Naive thymus-derived CD4-positive, alpha-beta T cell (primary cell): ENCODE data around the gene OR10R2. TPM values are rescaled to one million over a fixed set of nuclear protein-coding genes. Genes with fewer than 3 reads are reported as not detected.
"Not testable (repeated sequence)": the region's sequence is repeated elsewhere in the genome, so short reads cannot be mapped to it uniquely, and the experiment has no call there.

Source experiments
- ATAC-seq: fragments of 150-1000 bp; cut with Tn5 transposase; 2 replicates; pipeline ENCODE4 v1.10.0; 2021; ENCODE audit warnings: mild to moderate bottlenecking, moderate library complexity
- CTCF ChIA-PET: fragments of 350-600 bp; sonication (Branson Sonifier 250); formaldehyde crosslinking; loops from one replicate; lab custom pipeline; 2021; ENCODE audit warnings: antibody characterized with exemption; lab: Charles Lee
- POLR2A ChIA-PET: fragments of 350-600 bp; sonication (Branson Sonifier 250); formaldehyde crosslinking; loops from one replicate; lab custom pipeline; 2021; ENCODE audit warnings: antibody characterized with exemption, inconsistent platforms; lab: Charles Lee
- DNase-seq, 9 donors: peaks; one replicate each; pipeline versions ENCODE4 v3.0.0 to v3.0.0-alpha.2; 2020 to 2022; ENCODE audit warnings: mixed read lengths in 1 of 9
- H3K27ac ChIP-seq: one replicate; pipeline ENCODE4 v1.7.0; 2013; ENCODE audit warnings: mild to moderate bottlenecking, low read depth, low read length, moderate library complexity
- H3K27me3 ChIP-seq, 2 donors: one replicate each; pipeline ENCODE4 v1.7.0; 2013; ENCODE audit warnings: low read length in 2 of 2, mild to moderate bottlenecking in 2 of 2, moderate library complexity in 2 of 2; ENCODE audit not compliant: control insufficient read depth in 2 of 2, insufficient read depth in 2 of 2
- H3K36me3 ChIP-seq, 3 experiments: 1 replicate in 2 of 3; 2 replicates in 1 of 3; pipeline ENCODE4 v1.7.0; 2013; ENCODE audit warnings: low read length in 3 of 3, mild to moderate bottlenecking in 3 of 3, moderate library complexity in 1 of 3; ENCODE audit not compliant: insufficient read depth in 3 of 3, control insufficient read depth in 2 of 3
- H3K4me1 ChIP-seq, 2 donors: one replicate each; pipeline ENCODE4 v1.7.0; 2013; ENCODE audit warnings: low read length in 2 of 2, mild to moderate bottlenecking in 2 of 2, moderate library complexity in 1 of 2; ENCODE audit not compliant: control insufficient read depth in 2 of 2, insufficient read depth in 2 of 2
- H3K4me3 ChIP-seq: 2 replicates; pipeline ENCODE4 v1.7.0; 2013; ENCODE audit warnings: mild to moderate bottlenecking, low read length
- H3K9me3 ChIP-seq, 3 experiments: 1 replicate in 2 of 3; 2 replicates in 1 of 3; pipeline ENCODE4 v1.7.0; 2013; ENCODE audit warnings: low read length in 3 of 3; ENCODE audit not compliant: control insufficient read depth in 2 of 3
- H3K27ac Mint-ChIP-seq, 9 donors: one replicate each; pipeline ENCODE4 v1.8.0; 2020 to 2022; ENCODE audit warnings: mixed read lengths in 9 of 9, mild to moderate bottlenecking in 8 of 9, moderate library complexity in 5 of 9, inconsistent platforms in 2 of 9
- H3K27me3 Mint-ChIP-seq, 5 donors: one replicate each; pipeline ENCODE4 v1.8.0; 2021 to 2022; ENCODE audit warnings: mixed read lengths in 5 of 5, mild to moderate bottlenecking in 1 of 5
- H3K36me3 Mint-ChIP-seq, 5 donors: one replicate each; pipeline ENCODE4 v1.8.0; 2020 to 2022; ENCODE audit warnings: mixed read lengths in 5 of 5, mild to moderate bottlenecking in 3 of 5, inconsistent platforms in 1 of 5
- H3K4me1 Mint-ChIP-seq, 7 donors: one replicate each; pipeline ENCODE4 v1.8.0; 2020 to 2022; ENCODE audit warnings: mixed read lengths in 7 of 7, mild to moderate bottlenecking in 3 of 7, inconsistent platforms in 1 of 7
- H3K4me3 Mint-ChIP-seq, 10 donors: one replicate each; pipeline ENCODE4 v1.8.0; 2020 to 2022; ENCODE audit warnings: mild to moderate bottlenecking in 10 of 10, mixed read lengths in 10 of 10, moderate library complexity in 6 of 10, inconsistent platforms in 2 of 10
- H3K9me3 Mint-ChIP-seq, 11 donors: one replicate each; pipeline ENCODE4 v1.8.0; 2020 to 2022; ENCODE audit warnings: mixed read lengths in 11 of 11, mild to moderate bottlenecking in 4 of 11, inconsistent platforms in 1 of 11, moderate library complexity in 1 of 11
- intact Hi-C, 2 donors: fragments of 100-400 bp; cut with micrococcal nuclease; formaldehyde crosslinking; loops; one replicate each; pipeline ENCODE4 v1.15.1; 2023
- polyA plus RNA-seq, 2 donors: library from polyadenylated mRNA; unstranded; fragments of 300-500 nt; fragmentation: Illumina TruSeq; gene quantifications; one replicate each; pipeline ENCODE4 v1.2.3, GENCODE V29; 2021
- total RNA-seq, 6 experiments: library from RNA in 5 of 6; stranded (reverse) in 5 of 6; gene quantifications; 1 replicate in 5 of 6; 2 replicates in 1 of 6; pipeline ENCODE4 v1.2.3 and lab custom pipeline; 2021 to 2026

Gene OR10R2
- total RNA-seq (not detected), polyA plus RNA-seq (not detected), total RNA-seq (lab: John Stamatoyannopoulos, UW) (not detected)

- POLR2A ChIA-PET = no interaction called here
- no peak for ATAC-seq
- no peak within 1 kb of the TSS for H3K27ac Mint-ChIP-seq
Observed at GRCh38 chr1:158471920-158472319, at the start of gene OR10R2. Gene OR10R2 (plus strand): TSS chr1:158472220. CDS start chr1:158472326, 106 bp downstream.

GRCh38 chr1:158425027-158425426, 47.0 kb upstream of the OR10R2 start:
- H3K27me3 ChIP-seq = peaks cover 0 to 3% of the 10 kb centered on the region in 2 donors
- H3K36me3 Mint-ChIP-seq = peaks cover 0 to 4% (median 0%) of the 10 kb centered on the region in 5 donors
- no peak overlapping the region for H3K4me3 ChIP-seq
- CTCF ChIA-PET = no interaction called here
- peaks cover 0 to 22% (median 6%) of the 10 kb centered on the region in 11 donors for H3K9me3 Mint-ChIP-seq
- POLR2A ChIA-PET = no interaction called here
- no peaks in the 10 kb centered on the region for H3K9me3 ChIP-seq
- H3K27ac Mint-ChIP-seq = no peak overlapping the region
- H3K27ac ChIP-seq = no peak overlapping the region
- ATAC-seq (no peak), DNase-seq (no peak)
- H3K4me1 ChIP-seq = no peaks in the 10 kb centered on the region
- no peak overlapping the region for H3K4me3 Mint-ChIP-seq
- no peaks in the 10 kb centered on the region for H3K4me1 Mint-ChIP-seq
- H3K27me3 Mint-ChIP-seq = peaks cover 4 to 35% (median 16%) of the 10 kb centered on the region in 5 donors
- H3K36me3 ChIP-seq = no peaks in the 10 kb centered on the region
- intact Hi-C loops = no loop called here

More at GRCh38 chr1:158471920-158472319, at the start of gene OR10R2:
- intact Hi-C loops = no loop called here
- Mint-ChIP-seq H3K27me3 (peaks cover 6 to 16% (median 15%) of the 10 kb centered on the region in 5 donors), H3K9me3 (peaks cover 0 to 2% (median 0%) of the 10 kb centered on the region in 11 donors), H3K36me3 (no peaks in the 10 kb centered on the region), H3K4me1 (peaks cover 0 to 1% (median 0%) of the 10 kb centered on the region in 7 donors), H3K4me3 (no peak within 1 kb of the TSS)
- DNase-seq = no peak
- H3K4me3 ChIP-seq = no peak within 1 kb of the TSS
- no peaks in the 10 kb centered on the region for H3K4me1 ChIP-seq
- CTCF ChIA-PET = no interaction called here
- H3K9me3 ChIP-seq = no peaks in the 10 kb centered on the region
- H3K27ac ChIP-seq = no peak within 1 kb of the TSS
- H3K27me3 ChIP-seq = no peaks in the 10 kb centered on the region
- H3K36me3 ChIP-seq = no peaks in the 10 kb centered on the region

GRCh38 chr1:158426137-158426536, 45.9 kb upstream of the OR10R2 start, which contains the start of gene OR10K2:
Gene OR10K2 (minus strand): TSS chr1:158426237. CDS start chr1:158420866, 5,371 bp downstream.
- no peaks in the 10 kb centered on the region for H3K4me1 Mint-ChIP-seq
- Histone ChIP-seq H3K4me3 (no peak within 1 kb of the TSS), H3K27me3 (peaks cover 0 to 3% of the 10 kb centered on the region in 2 donors), H3K4me1 (no peaks in the 10 kb centered on the region), H3K9me3 (no peaks in the 10 kb centered on the region), H3K36me3 (no peaks in the 10 kb centered on the region), H3K27ac (no peak within 1 kb of the TSS)
- ATAC-seq = no peak
- ChIA-PET CTCF (no interaction called here), POLR2A (no interaction called here)
- no peak within 1 kb of the TSS for H3K27ac Mint-ChIP-seq
- H3K36me3 Mint-ChIP-seq = peaks cover 0 to 4% (median 0%) of the 10 kb centered on the region in 5 donors
- no peak for DNase-seq
- H3K4me3 Mint-ChIP-seq = no peak within 1 kb of the TSS
- intact Hi-C loops = no loop called here
- H3K27me3 Mint-ChIP-seq = peaks cover 3 to 43% (median 21%) of the 10 kb centered on the region in 5 donors
- peaks cover 0 to 30% (median 7%) of the 10 kb centered on the region in 11 donors for H3K9me3 Mint-ChIP-seq

- H3K27ac ChIP-seq, H3K27me3 ChIP-seq, H3K27ac Mint-ChIP-seq, H3K4me1 Mint-ChIP-seq, H3K9me3 ChIP-seq, H3K4me1 ChIP-seq, DNase-seq, H3K36me3 Mint-ChIP-seq, H3K4me3 ChIP-seq, H3K36me3 ChIP-seq, ATAC-seq, POLR2A ChIA-PET, H3K4me3 Mint-ChIP-seq, intact Hi-C loops, CTCF ChIA-PET: not testable (repeated sequence)
- Mint-ChIP-seq H3K9me3 (peaks cover 0 to 45% (median 11%) of the 10 kb centered on the region in 11 donors), H3K27me3 (peaks cover 3 to 70% (median 23%) of the 10 kb centered on the region in 5 donors)
Observed at GRCh38 chr1:158430163-158430562, 41.9 kb upstream of the OR10R2 start.

GRCh38 chr1:158434741-158435140, 37.3 kb upstream of the OR10R2 start:
- intact Hi-C loops = no loop called here
- no peak overlapping the region for H3K4me3 Mint-ChIP-seq
- CTCF ChIA-PET = no interaction called here
- peaks cover 0 to 4% (median 0%) of the 10 kb centered on the region in 3 experiments for H3K9me3 ChIP-seq
- peaks cover 0 to 3% (median 0%) of the 10 kb centered on the region in 5 donors for H3K36me3 Mint-ChIP-seq
- H3K4me1 ChIP-seq = no peaks in the 10 kb centered on the region
- DNase-seq (no peak), ATAC-seq (no peak)
- no peak overlapping the region for H3K27ac ChIP-seq
- peaks cover 0 to 5% (median 0%) of the 10 kb centered on the region in 7 donors for H3K4me1 Mint-ChIP-seq
- H3K4me3 ChIP-seq = no peak overlapping the region
- peaks cover 3 to 61% (median 28%) of the 10 kb centered on the region in 5 donors for H3K27me3 Mint-ChIP-seq
- H3K36me3 ChIP-seq = no peaks in the 10 kb centered on the region
- POLR2A ChIA-PET = no interaction called here
- peaks cover 0 to 26% (median 10%) of the 10 kb centered on the region in 11 donors for H3K9me3 Mint-ChIP-seq
- no peaks in the 10 kb centered on the region for H3K27me3 ChIP-seq
- H3K27ac Mint-ChIP-seq = no peak overlapping the region

- Histone ChIP-seq H3K4me3 (no peak overlapping the region), H3K9me3 (no peaks in the 10 kb centered on the region), H3K4me1 (no peaks in the 10 kb centered on the region), H3K27ac (no peak overlapping the region), H3K36me3 (no peaks in the 10 kb centered on the region), H3K27me3 (no peaks in the 10 kb centered on the region)
- no peaks in the 10 kb centered on the region for H3K4me1 Mint-ChIP-seq
- CTCF ChIA-PET = no interaction called here
- no peak for DNase-seq
- no peak overlapping the region for H3K27ac Mint-ChIP-seq
- POLR2A ChIA-PET = no interaction called here
- intact Hi-C loops = no loop called here
- H3K27me3 Mint-ChIP-seq = peaks cover 0 to 40% (median 24%) of the 10 kb centered on the region in 5 donors
- no peak for ATAC-seq
- H3K9me3 Mint-ChIP-seq = peaks cover 0 to 4% (median 0%) of the 10 kb centered on the region in 11 donors
- no peak overlapping the region for H3K4me3 Mint-ChIP-seq
- H3K36me3 Mint-ChIP-seq = no peaks in the 10 kb centered on the region
Observed at GRCh38 chr1:158445376-158445775, 26.6 kb upstream of the OR10R2 start.

GRCh38 chr1:158454537-158454936, 17.5 kb upstream of the OR10R2 start:
- no peaks in the 10 kb centered on the region for H3K36me3 Mint-ChIP-seq
- no peak overlapping the region for H3K27ac ChIP-seq
- DNase-seq (no peak), ATAC-seq (no peak)
- H3K4me3 ChIP-seq = no peak overlapping the region
- no peaks in the 10 kb centered on the region for H3K4me1 Mint-ChIP-seq
- intact Hi-C loops = loop anchor here in 1 of 2 donors (5.0 kb wide), 1 partner anchor 1203 kb away; no protein-coding TSS in a partner anchor
- peaks cover 0 to 27% (median 7%) of the 10 kb centered on the region in 11 donors for H3K9me3 Mint-ChIP-seq
- no peak overlapping the region for H3K4me3 Mint-ChIP-seq
- H3K36me3 ChIP-seq = no peaks in the 10 kb centered on the region
- H3K27ac Mint-ChIP-seq = no peak overlapping the region
- H3K4me1 ChIP-seq = no peaks in the 10 kb centered on the region
- peaks cover 5 to 44% (median 27%) of the 10 kb centered on the region in 5 donors for H3K27me3 Mint-ChIP-seq
- H3K27me3 ChIP-seq = no peaks in the 10 kb centered on the region
- POLR2A ChIA-PET = no interaction called here
- H3K9me3 ChIP-seq = no peaks in the 10 kb centered on the region
- CTCF ChIA-PET = no interaction called here
